Activated CD4-positive, alpha-beta T cell treated with anti-CD3 and anti-CD28 coated beads, Interleukin-2, amount 50 U/mL, for 48 hours (primary cell): Measurements from ENCODE around the gene RNF182.
"Not testable (repeated sequence)": the region's sequence is repeated elsewhere in the genome, so short reads cannot be mapped to it uniquely, and the experiment has no call there.

Source experiments
- DNase-seq, 2 experiments: peaks; one replicate each; pipeline ENCODE4 v3.0.0-alpha.2; 2020

Gene RNF182

GRCh38 chr6:13972602-13973001 lies 47.9 kb downstream of the RNF182 start:
- DNase-seq, result not testable (repeated sequence)

GRCh38 chr6:13973422-13973821 lies 48.7 kb downstream of the RNF182 start:
- DNase-seq, result not testable (repeated sequence)

GRCh38 chr6:13978102-13978640 lies 53.4 kb downstream of the RNF182 start:
- DNase-seq, result no peak

- no peak for DNase-seq
Observed at GRCh38 chr6:13978787-13979186, 54.0 kb downstream of the RNF182 start.

- no peak for DNase-seq
Observed at GRCh38 chr6:13979284-13980171, 54.8 kb downstream of the RNF182 start.

- DNase-seq, result no peak
Observed at GRCh38 chr6:13980534-13980933, 55.8 kb downstream of the RNF182 start.

GRCh38 chr6:13985663-13986325 lies 61.0 kb downstream of the RNF182 start:
- no peak for DNase-seq

- DNase-seq, result no peak
Observed at GRCh38 chr6:13986700-13987399, 62.1 kb downstream of the RNF182 start.

- no peak for DNase-seq
Observed at GRCh38 chr6:13987400-13987865, 62.7 kb downstream of the RNF182 start.

- DNase-seq, result no peak
Observed at GRCh38 chr6:13988049-13988738, 63.4 kb downstream of the RNF182 start.

GRCh38 chr6:13988908-13989307 lies 64.2 kb downstream of the RNF182 start:
- no peak for DNase-seq

GRCh38 chr6:13989496-13990144 lies 64.9 kb downstream of the RNF182 start:
- no peak for DNase-seq

GRCh38 chr6:13990796-13991195 lies 66.0 kb downstream of the RNF182 start:
- DNase-seq, result no peak

- no peak for DNase-seq
Observed at GRCh38 chr6:13991393-13991792, 66.6 kb downstream of the RNF182 start.

- no peak for DNase-seq
Observed at GRCh38 chr6:13992417-13993055, 67.8 kb downstream of the RNF182 start.

- no peak for DNase-seq
Observed at GRCh38 chr6:13993416-13993815, 68.7 kb downstream of the RNF182 start.

GRCh38 chr6:13998356-13998755 lies 73.6 kb downstream of the RNF182 start:
- no peak for DNase-seq

GRCh38 chr6:14000901-14001300 lies 76.1 kb downstream of the RNF182 start:
- DNase-seq, result no peak

GRCh38 chr6:14001329-14002012 lies 76.7 kb downstream of the RNF182 start:
- no peak for DNase-seq

GRCh38 chr6:14002176-14002947 lies 77.6 kb downstream of the RNF182 start:
- DNase-seq, result no peak
